KOPT-K1 (cell line): ENCODE measurements around the gene RUFY2.
"Not testable (repeated sequence)": the region's sequence is repeated elsewhere in the genome, so short reads cannot be mapped to it uniquely, and the experiment has no call there.

ENCODE experiments used
- H3K27ac ChIP-seq: fragments of 200-600 bp; sonication (generic); 2 replicates; pipeline ENCODE4 v1.5.1; 2016; ENCODE audit warnings: antibody characterized with exemption, mild to moderate bottlenecking, low read depth, low read length; ENCODE audit not compliant: poor library complexity, severe bottlenecking
- H3K36me3 ChIP-seq: fragments of 200-600 bp; sonication (generic); 2 replicates; pipeline ENCODE4 v1.5.1; 2017; ENCODE audit warnings: antibody characterized with exemption, mild to moderate bottlenecking, low read length, moderate library complexity; ENCODE audit not compliant: insufficient read depth
- H3K9me3 ChIP-seq: fragments of 200-600 bp; sonication (generic); 2 replicates; pipeline ENCODE4 v1.5.1; 2017; ENCODE audit warnings: antibody characterized with exemption, low read length, mild to moderate bottlenecking; ENCODE audit not compliant: insufficient read depth, poor library complexity, severe bottlenecking

RUFY2 gene

DNA sequence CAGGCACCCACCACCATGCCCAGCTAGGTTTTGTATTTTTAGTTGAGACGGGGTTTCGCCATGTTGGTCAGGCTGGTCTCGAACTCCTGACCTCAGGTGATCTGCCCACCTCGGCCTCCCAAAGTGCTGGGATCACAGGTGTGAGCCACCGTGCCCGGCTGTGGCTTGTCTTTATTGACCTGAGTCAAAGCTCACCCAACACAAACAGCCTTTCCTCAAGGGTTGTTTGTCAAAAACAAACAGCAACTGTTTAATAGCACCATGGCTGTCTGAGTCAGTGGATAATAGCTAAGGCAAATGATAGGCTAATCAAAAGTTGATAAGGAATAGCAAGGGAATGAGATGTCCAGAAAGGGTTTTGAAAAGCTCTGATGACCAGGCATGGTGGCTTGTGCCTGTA, 92.1 kb downstream of the RUFY2 start:
- peaks cover 14% of the 10 kb centered on the region for H3K9me3 ChIP-seq
- H3K36me3 ChIP-seq, H3K27ac ChIP-seq: not testable (repeated sequence)

GRCh38 chr10:68310531-68310930, 96.5 kb downstream of the RUFY2 start:
- no peaks in the 10 kb centered on the region for H3K9me3 ChIP-seq
- no peak overlapping the region for H3K27ac ChIP-seq
- H3K36me3 ChIP-seq, result no peaks in the 10 kb centered on the region

- Histone ChIP-seq H3K9me3 (no peaks in the 10 kb centered on the region), H3K36me3 (no peaks in the 10 kb centered on the region), H3K27ac (no peak overlapping the region)
Observed at GRCh38 chr10:68305854-68306253, 101.2 kb downstream of the RUFY2 start.

DNA sequence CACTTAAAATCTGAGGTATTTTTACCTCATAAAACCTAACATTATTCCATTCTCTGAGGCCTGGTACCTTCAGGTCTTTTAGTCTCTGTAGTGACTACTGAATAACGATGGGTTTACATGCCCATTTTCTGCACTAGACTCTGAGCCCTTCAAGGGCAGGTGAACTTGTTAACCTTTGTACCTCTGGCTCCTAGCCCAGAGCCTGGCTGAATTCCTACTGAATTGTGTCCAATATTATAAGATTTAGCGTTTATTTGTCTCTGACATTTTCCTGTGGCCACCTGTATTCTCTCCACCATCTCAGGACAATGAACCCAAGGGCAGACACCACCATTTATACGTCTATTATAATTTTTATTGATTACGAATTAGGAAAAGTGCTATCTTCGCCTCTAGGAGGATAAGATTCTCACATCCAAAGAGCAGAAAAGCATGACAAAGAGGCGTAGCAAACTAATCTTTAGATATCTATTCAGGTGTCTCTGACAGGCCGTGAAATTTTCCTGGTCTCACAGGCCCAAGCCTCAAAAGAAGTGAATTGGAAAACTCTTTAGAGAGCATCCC, 103.1 kb downstream of the RUFY2 start:
- no peak overlapping the region for H3K27ac ChIP-seq
- no peaks in the 10 kb centered on the region for H3K9me3 ChIP-seq
- no peaks in the 10 kb centered on the region for H3K36me3 ChIP-seq

DNA sequence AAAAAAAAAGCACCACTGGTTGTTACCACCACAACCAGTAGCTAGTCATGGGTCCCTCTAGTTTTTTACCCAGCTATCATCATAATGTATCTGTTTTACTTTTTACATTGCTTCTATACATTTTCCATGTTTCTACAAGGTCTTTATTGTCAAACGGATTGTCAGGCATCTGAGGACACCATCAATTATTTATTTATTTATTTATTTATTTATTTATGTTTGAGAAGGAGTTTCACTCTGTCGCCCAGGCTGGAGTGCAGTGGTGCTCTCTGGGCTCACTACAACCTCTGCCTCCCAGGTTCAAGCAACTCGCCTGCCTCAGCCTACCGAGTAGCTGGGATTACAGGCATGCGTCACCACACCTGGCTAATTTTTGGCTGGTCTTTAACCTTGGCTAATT, 104.2 kb downstream of the RUFY2 start:
- Histone ChIP-seq H3K36me3 (no peaks in the 10 kb centered on the region), H3K9me3 (no peaks in the 10 kb centered on the region), H3K27ac (no peak overlapping the region)

DNA sequence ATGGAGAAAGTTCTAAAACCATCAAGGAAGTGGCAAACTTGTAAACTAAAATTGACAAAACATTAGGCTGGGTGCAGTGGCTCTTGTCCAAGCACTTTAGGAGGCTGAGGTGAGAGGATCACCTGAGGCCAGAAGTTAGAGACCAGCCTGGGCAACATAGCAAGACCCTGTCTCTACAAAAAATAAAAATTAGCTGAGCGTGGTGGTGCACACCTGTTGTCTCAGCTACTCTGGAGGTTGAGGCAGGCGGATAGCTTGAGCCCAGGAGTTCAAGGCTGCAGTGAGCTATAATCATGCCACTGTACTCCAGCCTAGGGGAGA, 104.6 kb downstream of the RUFY2 start:
- H3K36me3 ChIP-seq, result no peaks in the 10 kb centered on the region
- no peak overlapping the region for H3K27ac ChIP-seq

DNA sequence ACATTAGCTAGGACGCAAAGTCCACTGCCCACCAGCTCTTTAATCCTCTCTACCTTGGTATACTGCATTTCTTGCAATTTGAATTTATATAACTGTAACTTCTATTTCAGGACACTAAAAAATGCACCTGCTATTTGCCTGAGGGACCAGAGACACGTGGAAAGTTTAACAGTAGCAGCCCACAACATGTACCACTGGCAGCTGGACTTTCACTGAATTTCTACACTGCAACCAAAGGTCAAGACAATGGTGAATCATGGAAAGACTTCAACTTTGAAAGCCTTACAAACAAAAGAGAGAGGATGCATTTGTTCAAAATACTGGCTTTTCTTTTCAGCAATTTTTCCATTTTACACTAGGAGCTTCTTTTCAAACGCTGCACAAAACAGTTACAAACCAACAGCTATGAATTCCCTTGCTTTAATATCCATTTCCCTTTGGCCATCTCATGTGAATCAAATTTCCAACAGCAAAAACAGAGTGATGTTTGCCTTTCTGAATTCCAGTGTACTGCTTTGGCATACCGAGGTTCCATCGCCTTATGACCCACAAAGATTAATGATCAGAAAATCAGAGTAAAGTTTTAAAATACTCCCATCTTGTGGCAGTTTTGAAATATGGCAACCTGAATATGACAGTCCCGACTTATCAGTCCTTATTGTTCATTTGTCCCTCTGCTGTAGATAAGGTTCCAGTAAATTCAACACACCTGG, 105.1 kb downstream of the RUFY2 start:
- no peaks in the 10 kb centered on the region for H3K36me3 ChIP-seq
- no peak overlapping the region for H3K27ac ChIP-seq
- no peaks in the 10 kb centered on the region for H3K9me3 ChIP-seq

More for the DNA sequence above, 104.6 kb downstream of the RUFY2 start:
- no peaks in the 10 kb centered on the region for H3K9me3 ChIP-seq

GRCh38 chr10:68301301-68301700, 105.8 kb downstream of the RUFY2 start:
- H3K27ac ChIP-seq, result no peak overlapping the region
- no peaks in the 10 kb centered on the region for H3K9me3 ChIP-seq
- H3K36me3 ChIP-seq, result no peaks in the 10 kb centered on the region

- Histone ChIP-seq H3K27ac (no peak overlapping the region), H3K36me3 (no peaks in the 10 kb centered on the region), H3K9me3 (no peaks in the 10 kb centered on the region)
Observed at GRCh38 chr10:68296843-68297663, 110.0 kb downstream of the RUFY2 start.
